RWPE2 (cell line): Measurements from ENCODE around the gene RPL27.

Experiments used
- ATAC-seq: fragments of 200-7000 bp; cut with Tn5 transposase; 3 replicates; pipeline ENCODE4 v1.9.1; 2021; ENCODE audit warnings: low read depth
- DNase-seq: peaks from one replicate; pipeline ENCODE4 v3.0.0-alpha.2; 2020; ENCODE audit warnings: low spot score
- H3K27ac ChIP-seq: fragments of 450-650 bp; 2 replicates; pipeline ENCODE4 v1.5.1; 2017; ENCODE audit warnings: mild to moderate bottlenecking; ENCODE audit not compliant: poor library complexity, severe bottlenecking
- H3K27me3 ChIP-seq: fragments of 250-450 bp; sonication (Bioruptor Pico); 2 replicates; pipeline ENCODE4 v1.5.1; 2021; ENCODE audit warnings: mild to moderate bottlenecking, moderate library complexity; ENCODE audit not compliant: insufficient read depth, poor library complexity, severe bottlenecking
- H3K36me3 ChIP-seq: fragments of 250-450 bp; sonication (Bioruptor Pico); 2 replicates; pipeline ENCODE4 v1.5.1; 2020; ENCODE audit warnings: low read depth, mild to moderate bottlenecking, moderate library complexity
- H3K4me1 ChIP-seq: fragments of 250-450 bp; sonication (Bioruptor Pico); 2 replicates; pipeline ENCODE4 v1.5.1; 2021; ENCODE audit warnings: mild to moderate bottlenecking, moderate library complexity; ENCODE audit not compliant: insufficient read depth, poor library complexity, severe bottlenecking
- H3K4me3 ChIP-seq: fragments of 250-450 bp; sonication (Bioruptor Pico); 2 replicates; pipeline ENCODE4 v1.5.1; 2021; ENCODE audit warnings: mild to moderate bottlenecking, moderate library complexity; ENCODE audit not compliant: severe bottlenecking
- H3K9me3 ChIP-seq: fragments of 250-450 bp; sonication (Bioruptor Pico); 2 replicates; pipeline ENCODE4 v1.5.1; 2021; ENCODE audit warnings: mild to moderate bottlenecking, moderate library complexity; ENCODE audit not compliant: severe bottlenecking
- TF ChIP-seq, protein P1 (sequence below): fragments of 450-650 bp; IDR thresholded peaks from one replicate; pipeline ENCODE4 v1.5.1; 2017; ENCODE audit warnings: mild to moderate bottlenecking, moderate library complexity; ENCODE audit not compliant: poor library complexity, severe bottlenecking

Gene RPL27

DNA sequence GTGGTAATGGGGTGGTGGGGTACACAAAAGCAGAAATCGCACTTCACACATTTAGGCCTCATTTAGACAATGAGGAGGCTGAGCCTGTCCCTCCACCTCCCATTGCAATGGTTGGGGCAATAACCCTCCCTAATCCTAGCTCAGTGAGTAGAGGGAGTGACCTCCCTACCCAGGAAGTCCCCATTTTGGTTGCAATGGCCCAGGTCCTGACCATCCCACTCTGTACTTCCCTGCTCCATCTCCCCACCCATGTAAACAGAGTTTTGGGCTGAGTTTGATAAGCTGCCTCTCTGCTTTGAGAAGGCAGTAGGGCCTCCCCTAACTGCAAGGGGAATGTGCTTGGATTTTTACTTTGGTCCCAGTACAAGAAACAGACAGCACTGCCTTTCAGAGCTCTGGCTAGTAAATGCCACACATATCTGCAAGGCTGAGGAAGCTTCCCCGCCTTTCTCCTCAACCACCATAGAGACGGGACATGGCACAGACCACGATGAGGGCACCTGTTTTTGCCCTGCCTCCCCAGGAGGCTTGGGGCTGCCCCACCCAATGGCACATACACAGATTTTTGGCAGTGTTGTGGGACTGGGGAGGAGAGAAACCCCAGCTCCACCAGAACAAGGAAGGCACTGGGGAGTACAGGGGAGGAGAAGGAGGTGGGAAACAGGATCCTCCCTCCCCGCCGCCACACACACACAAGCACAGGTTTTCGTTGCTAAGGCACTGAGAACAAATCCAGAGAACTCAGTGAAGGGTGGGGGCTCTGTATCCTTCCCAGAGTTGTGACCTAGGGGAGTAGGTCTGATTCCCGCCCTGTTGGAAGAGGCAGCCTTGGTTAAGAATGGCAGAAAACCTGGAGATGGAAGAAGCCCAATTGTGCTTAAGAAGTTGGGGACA is 16.7 kb downstream of the RPL27 start:
- Histone ChIP-seq H3K4me3 (no peak overlapping the region), H3K27ac (no peak overlapping the region), H3K9me3 (no peaks in the 10 kb centered on the region), H3K4me1 (no peaks in the 10 kb centered on the region), H3K36me3 (peaks cover 25% of the 10 kb centered on the region), H3K27me3 (no peaks in the 10 kb centered on the region)
- ATAC-seq = no peak; the same call in 2 of the 3 replicates
- DNase-seq = no peak
- TF ChIP-seq, protein P1, sequence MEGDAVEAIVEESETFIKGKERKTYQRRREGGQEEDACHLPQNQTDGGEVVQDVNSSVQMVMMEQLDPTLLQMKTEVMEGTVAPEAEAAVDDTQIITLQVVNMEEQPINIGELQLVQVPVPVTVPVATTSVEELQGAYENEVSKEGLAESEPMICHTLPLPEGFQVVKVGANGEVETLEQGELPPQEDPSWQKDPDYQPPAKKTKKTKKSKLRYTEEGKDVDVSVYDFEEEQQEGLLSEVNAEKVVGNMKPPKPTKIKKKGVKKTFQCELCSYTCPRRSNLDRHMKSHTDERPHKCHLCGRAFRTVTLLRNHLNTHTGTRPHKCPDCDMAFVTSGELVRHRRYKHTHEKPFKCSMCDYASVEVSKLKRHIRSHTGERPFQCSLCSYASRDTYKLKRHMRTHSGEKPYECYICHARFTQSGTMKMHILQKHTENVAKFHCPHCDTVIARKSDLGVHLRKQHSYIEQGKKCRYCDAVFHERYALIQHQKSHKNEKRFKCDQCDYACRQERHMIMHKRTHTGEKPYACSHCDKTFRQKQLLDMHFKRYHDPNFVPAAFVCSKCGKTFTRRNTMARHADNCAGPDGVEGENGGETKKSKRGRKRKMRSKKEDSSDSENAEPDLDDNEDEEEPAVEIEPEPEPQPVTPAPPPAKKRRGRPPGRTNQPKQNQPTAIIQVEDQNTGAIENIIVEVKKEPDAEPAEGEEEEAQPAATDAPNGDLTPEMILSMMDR = no peak

DNA sequence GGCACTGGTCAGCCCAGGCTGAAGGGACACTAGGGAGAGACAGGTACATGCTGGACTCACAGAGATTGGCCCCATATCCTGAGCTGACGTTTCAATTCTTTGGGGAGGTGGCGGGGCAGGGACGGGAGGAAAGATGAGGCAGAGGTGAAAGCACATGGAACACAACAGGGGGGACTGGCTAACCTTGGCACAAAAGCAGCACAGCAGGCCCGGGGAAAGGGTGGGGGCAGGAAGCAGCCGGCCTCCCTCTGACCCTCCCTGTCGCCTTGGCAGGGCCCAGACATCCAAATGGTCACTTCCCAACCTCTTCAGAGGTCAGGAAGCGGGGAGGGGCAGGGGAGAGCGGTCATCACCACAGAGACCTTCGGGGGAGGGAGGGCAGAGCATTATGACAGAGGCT is 17.4 kb downstream of the RPL27 start:
- H3K4me1 ChIP-seq = no peaks in the 10 kb centered on the region
- no peak for ATAC-seq
- DNase-seq = no peak
- H3K36me3 ChIP-seq = peaks cover 25% of the 10 kb centered on the region
- H3K27ac ChIP-seq = no peak overlapping the region
- H3K9me3 ChIP-seq = no peaks in the 10 kb centered on the region
- H3K4me3 ChIP-seq = no peak overlapping the region
- H3K27me3 ChIP-seq = no peaks in the 10 kb centered on the region
- TF ChIP-seq, protein P1 = no peak

DNA sequence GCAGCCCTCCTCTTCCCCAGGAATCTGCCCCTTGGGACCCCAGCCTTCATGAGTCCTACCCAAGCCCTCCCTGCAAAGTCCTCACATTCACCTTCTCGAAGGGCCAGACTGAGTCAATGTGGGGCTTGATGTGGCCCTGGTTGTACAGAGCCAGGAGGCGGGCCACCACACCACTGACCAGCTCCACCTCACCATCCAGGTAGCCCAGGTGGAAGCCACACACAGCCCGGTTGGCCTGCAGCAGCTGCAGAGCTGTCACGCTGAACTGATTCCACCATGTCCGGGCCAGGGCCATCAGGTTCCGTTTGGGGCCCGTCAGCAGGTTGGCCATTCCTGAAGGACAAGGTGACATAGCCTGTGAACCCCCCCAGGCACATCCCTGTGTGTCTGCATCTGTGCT is 18.0 kb downstream of the RPL27 start:
- no peak overlapping the region for H3K4me3 ChIP-seq
- TF ChIP-seq, protein P1 = no peak
- no peak overlapping the region for H3K27ac ChIP-seq
- H3K9me3 ChIP-seq = no peaks in the 10 kb centered on the region
- DNase-seq (no peak), ATAC-seq (no peak)
- peaks cover 25% of the 10 kb centered on the region for H3K36me3 ChIP-seq
- H3K4me1 ChIP-seq = no peaks in the 10 kb centered on the region
- no peaks in the 10 kb centered on the region for H3K27me3 ChIP-seq

DNA sequence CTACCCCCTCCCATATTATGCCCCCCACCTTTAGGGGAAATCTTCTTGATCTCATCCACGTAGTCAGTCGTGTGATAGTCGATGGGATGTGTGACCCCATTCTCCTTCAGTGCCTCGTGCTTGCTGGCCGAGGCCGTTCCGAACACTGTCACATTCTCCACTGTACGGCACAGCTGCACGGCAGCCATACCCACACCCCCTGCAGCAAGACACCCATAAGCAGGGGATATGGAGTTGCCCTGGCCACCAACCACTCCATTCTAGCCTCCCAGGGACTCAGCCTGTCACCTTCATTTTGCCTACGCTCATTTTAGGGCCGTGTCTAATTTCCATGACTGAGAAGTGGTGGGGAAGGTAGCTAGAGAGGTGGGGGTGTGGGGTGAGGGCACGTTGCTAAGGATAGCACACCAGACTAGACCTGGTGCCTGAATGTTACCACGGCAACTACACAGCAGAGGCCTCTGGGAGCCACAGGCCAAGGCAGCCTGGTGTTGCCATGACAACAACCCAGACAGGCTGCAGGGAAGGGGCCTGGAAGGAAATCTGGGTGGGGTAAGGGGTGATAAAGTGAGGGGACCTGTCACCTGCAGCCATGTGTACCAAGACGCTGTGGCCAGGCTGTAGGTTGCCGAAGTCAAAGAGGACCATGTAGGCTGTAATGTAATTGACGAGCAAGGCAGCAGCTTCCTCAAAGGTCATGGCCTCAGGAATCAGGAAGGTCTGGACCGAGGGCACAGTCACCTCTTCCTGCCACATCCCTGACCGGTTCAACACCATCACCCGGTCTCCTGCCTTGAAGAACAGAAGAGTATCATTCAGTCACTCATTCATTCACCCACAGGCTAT is 20.0 kb downstream of the RPL27 start:
- no peaks in the 10 kb centered on the region for H3K4me1 ChIP-seq
- TF ChIP-seq, protein P1 = no peak
- H3K9me3 ChIP-seq = no peaks in the 10 kb centered on the region
- H3K27ac ChIP-seq = no peak overlapping the region
- no peaks in the 10 kb centered on the region for H3K27me3 ChIP-seq
- H3K36me3 ChIP-seq = peaks cover 25% of the 10 kb centered on the region
- ATAC-seq (no peak), DNase-seq (no peak)
- no peak overlapping the region for H3K4me3 ChIP-seq
